IMR-90 (cell line): ENCODE data around the gene CDH26. TPM values are rescaled to one million over a fixed set of nuclear protein-coding genes. Genes with fewer than 3 reads are reported as not detected.

Experiments used
- ATAC-seq: fragments of 200-7000 bp; cut with Tn5 transposase; 2 replicates; pipeline ENCODE4 v1.9.1; 2020; ENCODE audit warnings: low read depth, mild to moderate bottlenecking, moderate library complexity
- BruUV-seq: library from RNA; stranded (reverse); fragments of 400-500 nt; replicated peaks from 2 replicates; lab custom pipeline; 2021; lab: Mats Ljungman, UMichigan
- CTCF ChIA-PET: fragments of 300-600 bp; formaldehyde crosslinking; extraction: SDS; loops from one replicate; lab custom pipeline; 2021; ENCODE audit warnings: antibody characterized with exemption; lab: Yijun Ruan, JAX
- POLR2A ChIA-PET: fragments of 300-600 bp; sonication (Branson Sonifier 250); formaldehyde crosslinking; loops from one replicate; lab custom pipeline; 2022; ENCODE audit warnings: antibody characterized with exemption; ENCODE audit not compliant: unreplicated experiment; lab: Charles Lee
- DNase-seq: peaks from one replicate; pipeline ENCODE4 v3.0.0; 2013
- H2AFZ ChIP-seq: replicated peaks from 2 replicates; pipeline ENCODE3; 2013; ENCODE audit warnings: low read length, mild to moderate bottlenecking; ENCODE audit not compliant: poor library complexity
- H2AK5ac ChIP-seq: 2 replicates; pipeline ENCODE4 v1.6.1; 2013; ENCODE audit warnings: low read depth, low read length, inconsistent platforms
- H2AK9ac ChIP-seq: replicated peaks from 2 replicates; pipeline ENCODE3; 2013; ENCODE audit warnings: mild to moderate bottlenecking, low read depth, low read length, moderate library complexity; ENCODE audit not compliant: poor library complexity
- H2BK120ac ChIP-seq: 2 replicates; pipeline ENCODE4 v1.6.1; 2013; ENCODE audit warnings: low read depth, low read length, inconsistent platforms
- H2BK15ac ChIP-seq: 3 replicates; pipeline ENCODE4 v1.6.1; 2013; ENCODE audit warnings: low read depth, low read length, inconsistent platforms
- H2BK20ac ChIP-seq: 2 replicates; pipeline ENCODE4 v1.6.1; 2013; ENCODE audit warnings: low read depth, mild to moderate bottlenecking, inconsistent platforms, low read length, moderate library complexity
- H2BK5ac ChIP-seq: 2 replicates; pipeline ENCODE4 v1.6.1; 2013; ENCODE audit warnings: mild to moderate bottlenecking, low read depth, low read length, inconsistent platforms; ENCODE audit not compliant: poor library complexity, severe bottlenecking
- H3K14ac ChIP-seq: replicated peaks from 2 replicates; pipeline ENCODE4 v1.6.1; 2013; ENCODE audit warnings: low read depth, low read length, inconsistent platforms
- H3K18ac ChIP-seq: 2 replicates; pipeline ENCODE4 v1.6.1; 2013; ENCODE audit warnings: low read depth, low read length, control low read depth
- H3K23ac ChIP-seq: 2 replicates; pipeline ENCODE4 v1.6.1; 2013; ENCODE audit warnings: low read depth, low read length, inconsistent platforms
- H3K27ac ChIP-seq: 2 replicates; pipeline ENCODE4 v1.5.1; 2013; ENCODE audit warnings: mild to moderate bottlenecking, control low read depth, low read length; ENCODE audit not compliant: insufficient read depth
- H3K27me3 ChIP-seq: 2 replicates; pipeline ENCODE4 v1.6.1; 2013; ENCODE audit warnings: low read length; ENCODE audit not compliant: control insufficient read depth, insufficient read depth
- H3K36me3 ChIP-seq: 2 replicates; pipeline ENCODE4 v1.6.1; 2013; ENCODE audit warnings: low read length, mixed read lengths; ENCODE audit not compliant: control insufficient read depth, insufficient read depth
- H3K4ac ChIP-seq: 2 replicates; pipeline ENCODE4 v1.6.1; 2013; ENCODE audit warnings: low read depth, low read length, inconsistent platforms
- H3K4me1 ChIP-seq: 2 replicates; pipeline ENCODE4 v1.6.1; 2013; ENCODE audit warnings: low read length, mixed read lengths; ENCODE audit not compliant: control insufficient read depth, insufficient read depth
- H3K4me2 ChIP-seq: 2 replicates; pipeline ENCODE4 v1.6.1; 2013; ENCODE audit warnings: low read depth, mild to moderate bottlenecking, control low read depth, low read length, moderate library complexity
- H3K4me3 ChIP-seq: 2 replicates; pipeline ENCODE4 v1.5.1; 2013; ENCODE audit warnings: low read depth, mild to moderate bottlenecking, control low read depth, low read length, moderate library complexity; ENCODE audit not compliant: insufficient read depth
- H3K56ac ChIP-seq: 2 replicates; pipeline ENCODE4 v1.6.1; 2013; ENCODE audit warnings: low read length, inconsistent platforms; ENCODE audit not compliant: insufficient read depth; ENCODE audit errors: extremely low read depth
- H3K79me1 ChIP-seq, 2 experiments: 2 replicates each; pipeline ENCODE4 v1.6.1; 2013; ENCODE audit warnings: low read length in 2 of 2, inconsistent platforms in 1 of 2, low read depth in 1 of 2
- H3K9ac ChIP-seq: 2 replicates; pipeline ENCODE4 v1.6.1; 2013; ENCODE audit warnings: low read depth, low read length, control low read depth
- H3K9me1 ChIP-seq: 2 replicates; pipeline ENCODE4 v1.6.1; 2013; ENCODE audit warnings: low read length, inconsistent platforms; ENCODE audit not compliant: insufficient read depth
- H3K9me3 ChIP-seq: 2 replicates; pipeline ENCODE4 v1.6.1; 2013; ENCODE audit warnings: low read length; ENCODE audit not compliant: control insufficient read depth, insufficient read depth
- H4K20me1 ChIP-seq: 2 replicates; pipeline ENCODE4 v1.6.1; 2013; ENCODE audit warnings: low read length, inconsistent platforms; ENCODE audit not compliant: insufficient read depth
- H4K5ac ChIP-seq: 2 replicates; pipeline ENCODE4 v1.6.1; 2013; ENCODE audit warnings: mild to moderate bottlenecking, low read depth, low read length, control low read depth
- H4K8ac ChIP-seq, 2 experiments: 2 replicates each; pipeline ENCODE4 v1.6.1; 2013; ENCODE audit warnings: low read depth in 2 of 2, low read length in 2 of 2, control low read depth in 1 of 2, inconsistent platforms in 1 of 2
- H4K91ac ChIP-seq: 2 replicates; pipeline ENCODE4 v1.6.1; 2013; ENCODE audit warnings: low read depth, low read length, inconsistent platforms; ENCODE audit not compliant: insufficient read depth
- BHLHE40 ChIP-seq: fragments of 150-350 bp; IDR thresholded peaks from 2 replicates; pipeline ENCODE4 v1.6.1; 2016; ENCODE audit warnings: mild to moderate bottlenecking, low read depth, low read length
- ELK1 ChIP-seq: fragments of 150-350 bp; IDR thresholded peaks from 2 replicates; pipeline ENCODE4 v1.6.1; 2016; ENCODE audit warnings: low read depth, mild to moderate bottlenecking, low read length, moderate library complexity, borderline replicate concordance
- MAFK ChIP-seq: IDR thresholded peaks from 2 replicates; pipeline ENCODE4 v1.6.1; 2012; ENCODE audit warnings: low read depth, low read length, improper control_type of control experiment
- POLR2A ChIP-seq: IDR thresholded peaks from 2 replicates; pipeline ENCODE4 v1.6.1; 2012; ENCODE audit warnings: mild to moderate bottlenecking, low read depth, low read length
- RAD21 ChIP-seq: IDR thresholded peaks from 2 replicates; pipeline ENCODE4 v1.6.1; 2012; ENCODE audit warnings: low read length, improper control_type of control experiment
- RFX5 ChIP-seq: IDR thresholded peaks from 2 replicates; pipeline ENCODE4 v1.8.0; 2012; ENCODE audit warnings: low read depth, mild to moderate bottlenecking, low read length, moderate library complexity
- SMC3 ChIP-seq: fragments of 150-350 bp; IDR thresholded peaks from 2 replicates; pipeline ENCODE4 v1.6.1; 2016; ENCODE audit warnings: low read depth, mild to moderate bottlenecking, antibody characterized with exemption, low read length, moderate library complexity
- WGBS, 2 experiments: methylation state at CpG; one replicate each; pipeline versions ENCODE4 v1.1.5 to v1.1.7; 2013; ENCODE audit warnings: missing lambda C conversion rate in 2 of 2; ENCODE audit not compliant: insufficient read length in 1 of 2; ENCODE audit errors: extremely low coverage in 2 of 2; 5-methylcytosine and 5-hydroxymethylcytosine counted together
- dilution Hi-C: fragments of 300-500 bp; cut with HindIII; formaldehyde crosslinking; loops from one replicate; pipeline ENCODE4 v1.14.3; 2018; ENCODE audit warnings: low sequenced_read_pairs; ENCODE audit not compliant: unreplicated experiment
- in situ Hi-C: fragments of 300-500 bp; cut with MboI; formaldehyde crosslinking; loops from 3 replicates; pipeline ENCODE4 v1.14.3; 2019; ENCODE audit warnings: low sequenced_read_pairs, inconsistent platforms, mixed read lengths
- intact Hi-C: fragments of 100-400 bp; cut with micrococcal nuclease; formaldehyde crosslinking; loops from 2 replicates; pipeline ENCODE4 v1.10.0; 2022
- polyA plus RNA-seq, 3 experiments: library from polyadenylated mRNA; depleted of rRNA; stranded (reverse); fragments of >200 nt; gene quantifications; 2 replicates each; pipeline ENCODE4 v1.2.3, GENCODE V29; 2012; ENCODE audit warnings: low replicate concordance in 1 of 3
- total RNA-seq: library from RNA; depleted of rRNA; stranded (reverse); fragments of >200 nt; gene quantifications from 2 replicates; pipeline ENCODE4 v1.2.3, GENCODE V29; 2012
- TF ChIP-seq, protein P1 (sequence below): fragments of 150-350 bp; IDR thresholded peaks from 2 replicates; pipeline ENCODE4 v1.6.1; 2017; ENCODE audit warnings: mild to moderate bottlenecking, antibody characterized with exemption, low read length, low read depth

Gene CDH26
- total and polyA plus RNA-seq, 2 of the 4 experiments (the other 2 are of a cell fraction) = not detected

DNA sequence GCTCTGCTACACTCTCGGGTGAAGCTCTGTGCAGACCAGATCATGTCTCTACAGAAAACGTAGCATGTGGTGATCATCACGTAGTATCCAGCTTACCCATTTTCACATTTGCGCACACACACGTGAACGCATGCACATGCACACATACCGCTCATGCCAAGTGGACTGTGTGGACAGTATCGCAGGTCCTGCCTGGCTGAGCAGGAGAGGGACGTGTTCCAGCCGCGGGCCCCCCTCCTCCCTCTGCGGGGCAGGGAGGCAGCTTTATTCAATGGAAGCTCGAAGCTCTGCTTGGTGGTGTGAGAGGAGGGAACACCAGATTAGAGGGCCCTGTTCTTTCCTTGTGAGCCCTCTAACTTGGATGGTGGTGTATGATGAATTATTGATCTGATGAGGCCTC, 51.1 kb downstream of the CDH26 start:
- H3K36me3 ChIP-seq = no peaks in the 10 kb centered on the region
- no peak for DNase-seq
- H3K4ac ChIP-seq = no peak overlapping the region
- POLR2A ChIA-PET = no interaction called here
- H2BK20ac ChIP-seq = no peak overlapping the region
- H3K9me1 ChIP-seq = no peaks in the 10 kb centered on the region
- no peak overlapping the region for H2AFZ ChIP-seq
- H2BK120ac ChIP-seq = no peak overlapping the region
- H3K9me3 ChIP-seq = no peaks in the 10 kb centered on the region
- H4K5ac ChIP-seq = no peak overlapping the region
- no peak overlapping the region for H3K27ac ChIP-seq
- no peak overlapping the region for H2AK5ac ChIP-seq
- no peak overlapping the region for H2BK15ac ChIP-seq
- no peak overlapping the region for H3K56ac ChIP-seq
- no peak overlapping the region for H4K8ac ChIP-seq
- H4K20me1 ChIP-seq = no peaks in the 10 kb centered on the region
- no peak overlapping the region for H3K9ac ChIP-seq
- no peak overlapping the region for H3K4me3 ChIP-seq
- no peak overlapping the region for H2AK9ac ChIP-seq
- in situ Hi-C loops (no loop called here), intact Hi-C loops (no loop called here), dilution Hi-C loops (no loop called here)
- H3K4me1 ChIP-seq = no peaks in the 10 kb centered on the region
- no peak overlapping the region for H4K91ac ChIP-seq
- no peak overlapping the region for H3K14ac ChIP-seq
- H3K79me1 ChIP-seq = no peaks in the 10 kb centered on the region
- no peak overlapping the region for H2BK5ac ChIP-seq
- no peak overlapping the region for H3K23ac ChIP-seq
- CTCF ChIA-PET = interaction anchor here (0.6 kb wide), 1 partner anchor 648 kb away, joined by 5 read pairs; no protein-coding TSS in a partner anchor
- WGBS, 2 experiments = 86% methylated on average over 4 of the region's 13 CpGs; no CpG with 5 or more reads in 1 of the 2 experiments
- no peak for ATAC-seq
- TF ChIP-seq ELK1 = no peak
- no peak for TF ChIP-seq SMC3
- no peak for TF ChIP-seq RFX5
- TF ChIP-seq MAFK = no peak
- TF ChIP-seq POLR2A = no peak
- TF ChIP-seq, protein P1, sequence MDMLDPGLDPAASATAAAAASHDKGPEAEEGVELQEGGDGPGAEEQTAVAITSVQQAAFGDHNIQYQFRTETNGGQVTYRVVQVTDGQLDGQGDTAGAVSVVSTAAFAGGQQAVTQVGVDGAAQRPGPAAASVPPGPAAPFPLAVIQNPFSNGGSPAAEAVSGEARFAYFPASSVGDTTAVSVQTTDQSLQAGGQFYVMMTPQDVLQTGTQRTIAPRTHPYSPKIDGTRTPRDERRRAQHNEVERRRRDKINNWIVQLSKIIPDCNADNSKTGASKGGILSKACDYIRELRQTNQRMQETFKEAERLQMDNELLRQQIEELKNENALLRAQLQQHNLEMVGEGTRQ = no peak
- TF ChIP-seq RAD21 = no peak
- no peak for TF ChIP-seq BHLHE40
- BruUV-seq = no TSS peak
- no peak overlapping the region for H3K4me2 ChIP-seq
- H3K18ac ChIP-seq = no peak overlapping the region
- peaks cover 8% of the 10 kb centered on the region for H3K27me3 ChIP-seq
